ENCODE results near the gene GPRIN1.

Gene GPRIN1

GRCh38 chr5:176609724-176610434, at the start of gene GPRIN1:
Gene GPRIN1 (minus strand): TSS chr5:176610156. CDS start chr5:176599834, 10,322 bp downstream.
- peak; percentile 49 to 55 for DNase-seq (ENCODE audit: low read depth in 2 of 2)

- no peak for DNase-seq (ENCODE audit: low read depth in 2 of 2)
Measured at GRCh38 chr5:176659512-176659839, 49.5 kb upstream of the GPRIN1 start.

- DNase-seq (ENCODE audit: low read depth in 2 of 2) = no peak
Measured at GRCh38 chr5:176658817-176659511, 49.0 kb upstream of the GPRIN1 start.

- peak; percentile 52 to 53 for DNase-seq (ENCODE audit: low read depth in 2 of 2)
Measured at GRCh38 chr5:176658007-176658599, 48.1 kb upstream of the GPRIN1 start.

- DNase-seq (ENCODE audit: low read depth in 2 of 2) = no peak
Measured at GRCh38 chr5:176656467-176656990, 46.6 kb upstream of the GPRIN1 start.

GRCh38 chr5:176654856-176655255, 44.9 kb upstream of the GPRIN1 start:
- no peak for DNase-seq (ENCODE audit: low read depth in 2 of 2)

GRCh38 chr5:176653401-176654385, 43.7 kb upstream of the GPRIN1 start:
- DNase-seq (ENCODE audit: low read depth in 2 of 2) = peak; percentile 64 to 73

- DNase-seq (ENCODE audit: low read depth in 2 of 2) = no peak
Measured at GRCh38 chr5:176652136-176652535, 42.2 kb upstream of the GPRIN1 start.

GRCh38 chr5:176651472-176651980, 41.6 kb upstream of the GPRIN1 start:
- DNase-seq (ENCODE audit: low read depth in 2 of 2) = no peak

- no peak for DNase-seq (ENCODE audit: low read depth in 2 of 2)
Measured at GRCh38 chr5:176650354-176650884, 40.5 kb upstream of the GPRIN1 start.

GRCh38 chr5:176648474-176649194, 38.7 kb upstream of the GPRIN1 start:
- DNase-seq (ENCODE audit: low read depth in 2 of 2) = no peak

- DNase-seq (ENCODE audit: low read depth in 2 of 2) = no peak
Measured at GRCh38 chr5:176647843-176648473, 38.0 kb upstream of the GPRIN1 start.

GRCh38 chr5:176647030-176647842, 37.3 kb upstream of the GPRIN1 start, which contains the start of gene TSPAN17:
Gene TSPAN17 (plus strand): TSS chr5:176647484. CDS start chr5:176647616, 132 bp downstream.
- peak; percentile 100 for DNase-seq (ENCODE audit: low read depth in 2 of 2)

- DNase-seq (ENCODE audit: low read depth in 2 of 2) = no peak
Measured at GRCh38 chr5:176646707-176647029, 36.7 kb upstream of the GPRIN1 start.

GRCh38 chr5:176646049-176646706, 36.2 kb upstream of the GPRIN1 start:
- no peak for DNase-seq (ENCODE audit: low read depth in 2 of 2)

- DNase-seq (ENCODE audit: low read depth in 2 of 2) = no peak
Measured at GRCh38 chr5:176644878-176645670, 35.1 kb upstream of the GPRIN1 start.

- DNase-seq (ENCODE audit: low read depth in 2 of 2) = no peak
Measured at GRCh38 chr5:176644294-176644693, 34.3 kb upstream of the GPRIN1 start.

Data from stimulated activated CD4-positive, alpha-beta T cell treated with anti-CD3 and anti-CD28 coated beads, Interleukin-4, amount 100 ng/mL, for 48 hours (primary cell).